MCF 10A (cell line): ENCODE data around the gene MS4A12. TPM values are rescaled to one million over a fixed set of nuclear protein-coding genes. Genes with fewer than 3 reads are reported as not detected.

Experiments
- BruUV-seq: library from RNA; stranded (reverse); fragments of 400-500 nt; replicated peaks from 2 replicates; lab custom pipeline; 2021; lab: Mats Ljungman, UMichigan
- CTCF ChIA-PET: fragments of 300-600 bp; sonication (Branson Sonifier 250); formaldehyde crosslinking; extraction: SDS; loops from one replicate; lab custom pipeline; 2021; ENCODE audit warnings: antibody characterized with exemption, inconsistent platforms; lab: Yijun Ruan, JAX
- POLR2A ChIA-PET: fragments of 300-600, 350-650 bp; sonication (Branson Sonifier 250); formaldehyde crosslinking; extraction: SDS; loops from one replicate; lab custom pipeline; 2020; ENCODE audit warnings: antibody characterized with exemption, inconsistent platforms; lab: Yijun Ruan, JAX
- DNase-seq: peaks from one replicate; pipeline ENCODE4 v3.0.0-alpha.2; 2018; ENCODE audit not compliant: unreplicated experiment
- H3K27ac Mint-ChIP-seq: one replicate; pipeline ENCODE4 v1.8.0; 2022; ENCODE audit warnings: mild to moderate bottlenecking, low read depth, mixed read lengths; ENCODE audit not compliant: unreplicated experiment
- H3K27me3 Mint-ChIP-seq: one replicate; pipeline ENCODE4 v1.8.0; 2022; ENCODE audit warnings: mixed read lengths; ENCODE audit not compliant: insufficient read depth, unreplicated experiment
- H3K36me3 Mint-ChIP-seq: one replicate; pipeline ENCODE4 v1.8.0; 2022; ENCODE audit warnings: mild to moderate bottlenecking, moderate library complexity, mixed read lengths; ENCODE audit not compliant: insufficient read depth, unreplicated experiment
- H3K4me1 Mint-ChIP-seq: one replicate; pipeline ENCODE4 v1.8.0; 2022; ENCODE audit warnings: mixed read lengths; ENCODE audit not compliant: insufficient read depth, unreplicated experiment
- H3K4me3 Mint-ChIP-seq: one replicate; pipeline ENCODE4 v1.8.0; 2022; ENCODE audit warnings: mild to moderate bottlenecking, moderate library complexity, mixed read lengths; ENCODE audit not compliant: unreplicated experiment
- H3K9me3 Mint-ChIP-seq: one replicate; pipeline ENCODE4 v1.8.0; 2022; ENCODE audit warnings: mixed read lengths; ENCODE audit not compliant: unreplicated experiment
- CTCF ChIP-seq: fragments of 200-600 bp; IDR thresholded peaks from one replicate; pipeline ENCODE4 v1.8.0; 2022; ENCODE audit warnings: antibody characterized with exemption, mild to moderate bottlenecking; ENCODE audit not compliant: unreplicated experiment
- intact Hi-C: fragments of 100-400 bp; cut with micrococcal nuclease; formaldehyde crosslinking; loops from 2 replicates; pipeline ENCODE4 v1.14.1; 2022
- total RNA-seq: library from RNA; stranded (reverse); gene quantifications from 2 replicates; pipeline ENCODE4 v1.2.3, GENCODE V29; 2022

The MS4A12 gene
- total RNA-seq, 1 experiment from 2014 or later, result not detected

GRCh38 chr11:60511393-60511792 is 18.8 kb downstream of the MS4A12 start:
- intact Hi-C loops, result no loop called here
- DNase-seq, result no peak
- H3K27me3 Mint-ChIP-seq, result peaks cover 13% of the 10 kb centered on the region
- ChIA-PET CTCF (no interaction called here), POLR2A (no interaction called here)
- H3K36me3 Mint-ChIP-seq, result no peaks in the 10 kb centered on the region
- no peak overlapping the region for H3K4me3 Mint-ChIP-seq
- H3K9me3 Mint-ChIP-seq, result peaks cover 8% of the 10 kb centered on the region
- no peaks in the 10 kb centered on the region for H3K4me1 Mint-ChIP-seq
- BruUV-seq, result no TSS peak
- no peak for TF ChIP-seq CTCF
- H3K27ac Mint-ChIP-seq, result no peak overlapping the region

- no peak for TF ChIP-seq CTCF
- intact Hi-C loops, result no loop called here
- ChIA-PET POLR2A (no interaction called here), CTCF (no interaction called here)
- Mint-ChIP-seq H3K9me3 (peaks cover 5% of the 10 kb centered on the region), H3K27ac (no peak overlapping the region), H3K4me3 (no peak overlapping the region), H3K36me3 (no peaks in the 10 kb centered on the region), H3K27me3 (peaks cover 9% of the 10 kb centered on the region), H3K4me1 (no peaks in the 10 kb centered on the region)
- BruUV-seq, result no TSS peak
- no peak for DNase-seq
Measured at GRCh38 chr11:60512651-60513225, 20.2 kb downstream of the MS4A12 start.

- no peaks in the 10 kb centered on the region for H3K4me1 Mint-ChIP-seq
- H3K27me3 Mint-ChIP-seq, result no peaks in the 10 kb centered on the region
- H3K4me3 Mint-ChIP-seq, result no peak overlapping the region
- ChIA-PET CTCF (interaction anchor here (0.6 kb wide), 1 partner anchor 179 kb away, joined by 3 read pairs; no protein-coding TSS in a partner anchor), POLR2A (interaction anchor here (0.6 kb wide), 1 partner anchor 858 kb away, joined by 3 read pairs; no protein-coding TSS in a partner anchor)
- BruUV-seq, result no TSS peak
- H3K9me3 Mint-ChIP-seq, result peaks cover 7% of the 10 kb centered on the region
- H3K27ac Mint-ChIP-seq, result no peak overlapping the region
- intact Hi-C loops, result no loop called here
- TF ChIP-seq CTCF, result no peak
- no peaks in the 10 kb centered on the region for H3K36me3 Mint-ChIP-seq
- DNase-seq, result no peak
Measured at GRCh38 chr11:60513496-60514460, 21.2 kb downstream of the MS4A12 start.

- no peaks in the 10 kb centered on the region for H3K36me3 Mint-ChIP-seq
- no peak for TF ChIP-seq CTCF
- DNase-seq, result no peak
- H3K27me3 Mint-ChIP-seq, result no peaks in the 10 kb centered on the region
- ChIA-PET POLR2A (no interaction called here), CTCF (no interaction called here)
- H3K4me3 Mint-ChIP-seq, result no peak within 1 kb of the TSS
- H3K4me1 Mint-ChIP-seq, result no peaks in the 10 kb centered on the region
- peaks cover 18% of the 10 kb centered on the region for H3K9me3 Mint-ChIP-seq
- no peak within 1 kb of the TSS for H3K27ac Mint-ChIP-seq
- no TSS peak for BruUV-seq
- intact Hi-C loops, result no loop called here
Measured at GRCh38 chr11:60515144-60515855, 22.7 kb downstream of the MS4A12 start, which contains the start of gene MS4A13. Gene MS4A13 (plus strand): TSS chr11:60515392. CDS start chr11:60518084, 2,692 bp downstream.
